Measurements from ENCODE around the gene WDR20.
"Not testable (repeated sequence)": the region's sequence is repeated elsewhere in the genome, so short reads cannot be mapped to it uniquely, and the experiment has no call there.

WDR20 gene

GRCh38 chr14:102234331-102235264 is 94.9 kb downstream of the WDR20 start:
- no peak for DNase-seq (ENCODE audit: low read depth in 3 of 3, low spot score in 1 of 3)

- DNase-seq (ENCODE audit: low read depth in 3 of 3, low spot score in 1 of 3): peak; percentile 37 to 68 (median 48)
These were observed 95.7 kb downstream of the WDR20 start for GRCh38 chr14:102235275-102235897.

GRCh38 chr14:102236026-102236425 is 96.3 kb downstream of the WDR20 start:
- no peak for DNase-seq (ENCODE audit: low read depth in 3 of 3, low spot score in 1 of 3)

- DNase-seq (ENCODE audit: low read depth in 3 of 3, low spot score in 1 of 3): no peak
These were observed 98.4 kb downstream of the WDR20 start for GRCh38 chr14:102238131-102238530.

GRCh38 chr14:102238766-102239165 is 99.1 kb downstream of the WDR20 start:
- no peak for DNase-seq (ENCODE audit: low read depth in 3 of 3, low spot score in 1 of 3)

- no peak for DNase-seq (ENCODE audit: low read depth in 3 of 3, low spot score in 1 of 3)
These were observed 99.5 kb downstream of the WDR20 start for GRCh38 chr14:102239231-102239630.

- DNase-seq (ENCODE audit: low read depth in 3 of 3, low spot score in 1 of 3): not testable (repeated sequence)
These were observed 100.8 kb downstream of the WDR20 start for GRCh38 chr14:102240481-102240880.

GRCh38 chr14:102241147-102241546 is 101.5 kb downstream of the WDR20 start:
- no peak for DNase-seq (ENCODE audit: low read depth in 3 of 3, low spot score in 1 of 3)

GRCh38 chr14:102243795-102244194 is 104.1 kb downstream of the WDR20 start:
- not testable (repeated sequence) for DNase-seq (ENCODE audit: low read depth in 3 of 3, low spot score in 1 of 3)

GRCh38 chr14:102246071-102246470 is 106.4 kb downstream of the WDR20 start:
- DNase-seq (ENCODE audit: low read depth in 3 of 3, low spot score in 1 of 3): no peak

- DNase-seq (ENCODE audit: low read depth in 3 of 3, low spot score in 1 of 3): no peak
These were observed 108.4 kb downstream of the WDR20 start for GRCh38 chr14:102248121-102248520.

- no peak for DNase-seq (ENCODE audit: low read depth in 3 of 3, low spot score in 1 of 3)
These were observed 109.3 kb downstream of the WDR20 start for GRCh38 chr14:102249041-102249440.

GRCh38 chr14:102249981-102250380 is 110.3 kb downstream of the WDR20 start:
- DNase-seq (ENCODE audit: low read depth in 3 of 3, low spot score in 1 of 3): no peak

GRCh38 chr14:102250636-102251035 is 110.9 kb downstream of the WDR20 start:
- no peak for DNase-seq (ENCODE audit: low read depth in 3 of 3, low spot score in 1 of 3)

GRCh38 chr14:102251161-102251560 is 111.5 kb downstream of the WDR20 start:
- no peak for DNase-seq (ENCODE audit: low read depth in 3 of 3, low spot score in 1 of 3)

GRCh38 chr14:102252834-102253801 is 113.4 kb downstream of the WDR20 start:
- no peak for DNase-seq (ENCODE audit: low read depth in 3 of 3, low spot score in 1 of 3)

- no peak for DNase-seq (ENCODE audit: low read depth in 3 of 3, low spot score in 1 of 3)
These were observed 115.9 kb downstream of the WDR20 start for GRCh38 chr14:102255401-102256190.

- DNase-seq (ENCODE audit: low read depth in 3 of 3, low spot score in 1 of 3): no peak
These were observed 117.0 kb downstream of the WDR20 start for GRCh38 chr14:102256716-102257115.

GRCh38 chr14:102258136-102258535 is 118.4 kb downstream of the WDR20 start:
- DNase-seq (ENCODE audit: low read depth in 3 of 3, low spot score in 1 of 3): no peak
